ENCODE results near the gene SPATA24.
"Not testable (repeated sequence)": the region's sequence is repeated elsewhere in the genome, so short reads cannot be mapped to it uniquely, and the experiment has no call there.

Gene SPATA24

GRCh38 chr5:139389701-139390638, 13.9 kb downstream of the SPATA24 start, which contains the start of gene MZB1:
TSS of gene MZB1 (minus strand) at chr5:139389913. CDS start at chr5:139389856, 57 bp downstream.
- Histone ChIP-seq H3K9me3 (ENCODE audit: control insufficient read depth, low read length) (no peaks in the 10 kb centered on the region), H3K27ac (ENCODE audit: insufficient read depth, low read length, poor library complexity, severe bottlenecking) (no peak within 1 kb of the TSS), H3K36me3 (ENCODE audit: control insufficient read depth, insufficient read depth, low read length) (no peaks in the 10 kb centered on the region), H3K4me1 (ENCODE audit: control insufficient read depth, insufficient read depth, low read length, poor library complexity, severe bottlenecking) (peaks cover 44% of the 10 kb centered on the region), H3K4me3 (ENCODE audit: insufficient read depth, low read depth, low read length, poor library complexity, severe bottlenecking) (no peak within 1 kb of the TSS), H3K27me3 (replicated peaks; ENCODE audit: control insufficient read depth, insufficient read depth, low read length, poor library complexity, severe bottlenecking) (no peaks in the 10 kb centered on the region)
- DNase-seq, result peak; percentile 44 to 49 (median 48)

- Histone ChIP-seq H3K9me3 (ENCODE audit: control insufficient read depth, low read length) (no peaks in the 10 kb centered on the region), H3K27ac (ENCODE audit: insufficient read depth, low read length, poor library complexity, severe bottlenecking) (no peak overlapping the region), H3K4me1 (ENCODE audit: control insufficient read depth, insufficient read depth, low read length, poor library complexity, severe bottlenecking) (peaks cover 38% of the 10 kb centered on the region), H3K36me3 (ENCODE audit: control insufficient read depth, insufficient read depth, low read length) (no peaks in the 10 kb centered on the region), H3K4me3 (ENCODE audit: insufficient read depth, low read depth, low read length, poor library complexity, severe bottlenecking) (no peak overlapping the region), H3K27me3 (replicated peaks; ENCODE audit: control insufficient read depth, insufficient read depth, low read length, poor library complexity, severe bottlenecking) (no peaks in the 10 kb centered on the region)
- no peak for DNase-seq
Measured at GRCh38 chr5:139388198-139388821, 15.6 kb downstream of the SPATA24 start.

- Histone ChIP-seq H3K27me3 (replicated peaks; ENCODE audit: control insufficient read depth, insufficient read depth, low read length, poor library complexity, severe bottlenecking) (no peaks in the 10 kb centered on the region), H3K27ac (ENCODE audit: insufficient read depth, low read length, poor library complexity, severe bottlenecking) (no peak overlapping the region), H3K36me3 (ENCODE audit: control insufficient read depth, insufficient read depth, low read length) (no peaks in the 10 kb centered on the region), H3K4me3 (ENCODE audit: insufficient read depth, low read depth, low read length, poor library complexity, severe bottlenecking) (no peak overlapping the region), H3K4me1 (ENCODE audit: control insufficient read depth, insufficient read depth, low read length, poor library complexity, severe bottlenecking) (peaks cover 35% of the 10 kb centered on the region), H3K9me3 (ENCODE audit: control insufficient read depth, low read length) (no peaks in the 10 kb centered on the region)
- no peak for DNase-seq
Measured at GRCh38 chr5:139387611-139388197, 16.2 kb downstream of the SPATA24 start.

DNA sequence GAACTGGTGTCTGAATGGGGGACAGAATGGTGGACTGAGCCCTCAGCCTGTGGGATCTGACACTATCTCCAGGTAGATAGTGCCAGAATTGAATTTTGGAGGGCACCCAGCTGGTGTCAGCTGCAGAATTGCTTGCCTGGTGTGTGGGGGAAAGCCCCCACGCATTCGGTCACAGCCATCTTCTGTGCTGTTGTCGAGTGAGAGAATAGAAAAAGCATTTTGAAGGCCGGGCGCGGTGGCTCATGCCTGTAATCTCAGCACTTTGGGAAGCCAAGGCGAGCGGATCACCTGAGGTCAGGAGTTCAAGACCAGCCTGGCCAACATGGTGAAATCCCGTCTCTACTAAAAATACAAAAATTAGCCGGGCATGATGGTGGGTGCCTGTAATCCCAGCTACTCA, 16.9 kb downstream of the SPATA24 start:
- not testable (repeated sequence) for DNase-seq; H3K9me3 ChIP-seq (ENCODE audit: control insufficient read depth, low read length); H3K4me3 ChIP-seq (ENCODE audit: insufficient read depth, low read depth, low read length, poor library complexity, severe bottlenecking); H3K36me3 ChIP-seq (ENCODE audit: control insufficient read depth, insufficient read depth, low read length); H3K27ac ChIP-seq (ENCODE audit: insufficient read depth, low read length, poor library complexity, severe bottlenecking); H3K27me3 ChIP-seq (replicated peaks; ENCODE audit: control insufficient read depth, insufficient read depth, low read length, poor library complexity, severe bottlenecking)
- peaks cover 30% of the 10 kb centered on the region for H3K4me1 ChIP-seq (ENCODE audit: control insufficient read depth, insufficient read depth, low read length, poor library complexity, severe bottlenecking)

DNA sequence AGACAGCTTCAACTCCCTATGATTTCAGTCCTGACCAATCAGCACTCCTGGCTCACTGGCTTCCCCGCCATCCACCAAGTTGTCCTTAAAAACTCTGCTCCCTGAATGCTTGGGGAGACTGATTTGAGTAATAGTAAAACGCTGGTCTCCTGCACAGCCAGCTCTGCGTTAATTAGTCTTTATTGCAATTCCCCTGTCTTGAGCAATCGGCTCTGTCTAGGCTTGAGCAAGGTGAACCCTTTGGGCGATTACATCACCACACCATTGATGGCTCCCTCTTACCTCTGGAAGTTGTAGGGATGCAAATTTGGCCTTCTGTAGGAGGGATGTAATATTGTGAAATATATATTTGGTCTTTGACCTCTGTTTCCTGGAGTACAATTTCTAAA, 17.8 kb downstream of the SPATA24 start:
- Histone ChIP-seq H3K4me3 (ENCODE audit: insufficient read depth, low read depth, low read length, poor library complexity, severe bottlenecking) (no peak overlapping the region), H3K27me3 (replicated peaks; ENCODE audit: control insufficient read depth, insufficient read depth, low read length, poor library complexity, severe bottlenecking) (no peaks in the 10 kb centered on the region), H3K9me3 (ENCODE audit: control insufficient read depth, low read length) (no peaks in the 10 kb centered on the region), H3K36me3 (ENCODE audit: control insufficient read depth, insufficient read depth, low read length) (no peaks in the 10 kb centered on the region), H3K4me1 (ENCODE audit: control insufficient read depth, insufficient read depth, low read length, poor library complexity, severe bottlenecking) (peaks cover 21% of the 10 kb centered on the region), H3K27ac (ENCODE audit: insufficient read depth, low read length, poor library complexity, severe bottlenecking) (no peak overlapping the region)
- DNase-seq, result no peak

DNA sequence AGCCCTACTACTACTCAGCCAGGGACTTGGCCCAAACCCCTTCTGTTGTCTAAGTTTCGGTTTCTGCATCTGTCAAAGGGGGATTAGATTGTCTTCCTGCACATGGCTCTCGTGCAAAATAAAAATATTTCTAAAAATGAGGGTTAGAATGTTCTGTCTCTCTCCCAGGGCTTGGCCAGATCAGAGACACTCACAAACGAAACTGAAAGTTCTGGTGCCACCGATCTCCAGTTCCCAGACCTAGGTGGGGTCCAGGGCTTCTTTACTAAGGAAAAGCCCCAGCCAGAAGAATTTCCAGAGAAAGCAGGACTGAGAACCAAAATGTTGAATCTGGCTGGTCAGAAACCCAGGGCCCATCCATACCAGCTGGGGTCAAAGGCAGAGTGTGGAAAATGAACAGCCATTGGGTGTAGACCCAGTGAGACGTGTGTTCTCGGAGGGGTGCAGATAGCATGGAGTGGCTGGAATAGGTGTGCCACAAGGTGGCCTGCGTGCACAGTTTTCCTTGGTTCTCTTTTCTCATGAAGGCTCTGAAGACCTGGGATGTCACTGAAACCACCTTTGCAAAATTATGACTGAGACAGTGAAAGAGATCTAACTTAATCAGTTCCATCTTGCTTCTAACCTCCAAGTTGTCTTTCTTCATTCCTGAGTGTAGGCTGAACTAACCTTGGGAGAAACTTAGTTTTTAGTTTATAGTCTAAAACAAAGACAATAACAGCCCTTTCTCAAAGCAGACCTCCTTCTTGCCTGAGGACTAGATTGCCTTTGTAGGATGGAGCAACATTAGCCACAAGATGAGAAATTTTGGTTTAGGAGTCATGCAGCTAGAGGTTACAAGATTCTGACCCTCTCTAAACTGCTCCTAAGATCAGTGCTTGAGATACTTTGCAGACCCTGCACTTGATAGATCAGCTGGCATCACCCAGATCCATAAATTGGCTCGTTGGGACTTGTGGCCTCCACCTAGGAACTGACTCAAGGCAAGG, 18.5 kb downstream of the SPATA24 start:
- no peak for DNase-seq
- peaks cover 14% of the 10 kb centered on the region for H3K4me1 ChIP-seq (ENCODE audit: control insufficient read depth, insufficient read depth, low read length, poor library complexity, severe bottlenecking)
- peak overlapping the region; percentile 63 for H3K4me3 ChIP-seq (ENCODE audit: insufficient read depth, low read depth, low read length, poor library complexity, severe bottlenecking)
- H3K9me3 ChIP-seq (ENCODE audit: control insufficient read depth, low read length), result no peaks in the 10 kb centered on the region
- no peaks in the 10 kb centered on the region for H3K27me3 ChIP-seq (replicated peaks; ENCODE audit: control insufficient read depth, insufficient read depth, low read length, poor library complexity, severe bottlenecking)
- H3K27ac ChIP-seq (ENCODE audit: insufficient read depth, low read length, poor library complexity, severe bottlenecking), result peak overlapping the region; percentile 65
- no peaks in the 10 kb centered on the region for H3K36me3 ChIP-seq (ENCODE audit: control insufficient read depth, insufficient read depth, low read length)

GRCh38 chr5:139384591-139385051, 19.3 kb downstream of the SPATA24 start:
- Histone ChIP-seq H3K4me3 (ENCODE audit: insufficient read depth, low read depth, low read length, poor library complexity, severe bottlenecking) (peak overlapping the region; percentile 63), H3K27ac (ENCODE audit: insufficient read depth, low read length, poor library complexity, severe bottlenecking) (peak overlapping the region; percentile 65), H3K9me3 (ENCODE audit: control insufficient read depth, low read length) (no peaks in the 10 kb centered on the region), H3K27me3 (replicated peaks; ENCODE audit: control insufficient read depth, insufficient read depth, low read length, poor library complexity, severe bottlenecking) (no peaks in the 10 kb centered on the region), H3K4me1 (ENCODE audit: control insufficient read depth, insufficient read depth, low read length, poor library complexity, severe bottlenecking) (peaks cover 7% of the 10 kb centered on the region), H3K36me3 (ENCODE audit: control insufficient read depth, insufficient read depth, low read length) (no peaks in the 10 kb centered on the region)
- DNase-seq, result no peak

DNA sequence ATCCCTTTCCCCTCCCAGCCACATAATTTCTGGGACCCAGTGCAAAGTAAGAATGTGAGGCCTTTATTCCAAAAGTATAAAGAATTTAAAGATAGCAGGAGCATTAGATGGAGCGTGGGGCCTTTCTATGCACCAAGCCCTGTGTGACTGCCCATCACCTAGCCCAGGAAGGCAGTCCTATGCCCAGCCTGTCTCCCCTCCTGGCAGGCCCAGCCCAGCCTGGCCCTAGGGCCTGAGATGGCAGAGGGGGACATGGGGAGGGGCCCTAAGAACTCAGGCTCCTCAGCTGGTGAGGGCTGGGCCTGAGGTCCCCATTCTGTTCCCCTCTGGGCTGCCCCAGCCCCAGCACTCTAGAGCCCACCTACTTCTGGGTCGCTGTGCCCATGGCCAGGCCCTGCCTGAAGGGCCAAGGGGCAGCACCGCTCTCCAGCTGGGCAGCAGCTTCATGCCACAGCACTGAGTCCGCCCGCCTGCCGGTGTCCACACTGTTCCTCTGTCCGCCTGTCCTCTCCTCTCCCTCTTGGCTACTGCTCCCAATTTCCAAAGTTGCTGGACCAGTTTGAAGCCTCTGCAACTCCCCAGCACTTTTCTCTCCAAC, 19.8 kb downstream of the SPATA24 start:
- Histone ChIP-seq H3K27me3 (replicated peaks; ENCODE audit: control insufficient read depth, insufficient read depth, low read length, poor library complexity, severe bottlenecking) (no peaks in the 10 kb centered on the region), H3K9me3 (ENCODE audit: control insufficient read depth, low read length) (no peaks in the 10 kb centered on the region), H3K27ac (ENCODE audit: insufficient read depth, low read length, poor library complexity, severe bottlenecking) (no peak overlapping the region), H3K36me3 (ENCODE audit: control insufficient read depth, insufficient read depth, low read length) (no peaks in the 10 kb centered on the region), H3K4me1 (ENCODE audit: control insufficient read depth, insufficient read depth, low read length, poor library complexity, severe bottlenecking) (peaks cover 7% of the 10 kb centered on the region), H3K4me3 (ENCODE audit: insufficient read depth, low read depth, low read length, poor library complexity, severe bottlenecking) (no peak overlapping the region)
- no peak for DNase-seq

Measured in effector memory CD4-positive, alpha-beta T cell (primary cell).